Heart left ventricle (tissue), 16 donors: Measurements from ENCODE around the gene WDR88. TPM values are rescaled to one million over a fixed set of nuclear protein-coding genes. Genes with fewer than 3 reads are reported as not detected.
"Not testable (repeated sequence)": the region's sequence is repeated elsewhere in the genome, so short reads cannot be mapped to it uniquely, and the experiment has no call there.

Source experiments
- ATAC-seq, 4 donors: fragments of 200-7000 bp; cut with Tn5 transposase; one replicate each; pipeline ENCODE4 v1.9.1; 2020 to 2022; ENCODE audit warnings: moderate library complexity in 4 of 4, mild to moderate bottlenecking in 3 of 4, moderate number of reproducible peaks in 1 of 4
- DNase-seq, 5 donors: peaks; one replicate each; pipeline ENCODE4 v3.0.0-alpha.2; 2020
- H3K27ac ChIP-seq, 12 donors: fragments of 200-600 bp; sonication (generic) in 4 of 12; one replicate each; pipeline versions ENCODE4 v1.5.0 to v1.8.0; 2016 to 2022; ENCODE audit warnings: mild to moderate bottlenecking in 2 of 12
- H3K27me3 ChIP-seq, 9 donors: fragments of 200-600 bp; sonication (generic) in 2 of 9; one replicate each; pipeline versions ENCODE4 v1.5.1 to v1.8.0; 2016 to 2022; ENCODE audit warnings: mild to moderate bottlenecking in 3 of 9
- H3K36me3 ChIP-seq, 9 donors: fragments of 200-600 bp; sonication (generic) in 2 of 9; one replicate each; pipeline versions ENCODE4 v1.5.0 to v1.8.0; 2018 to 2022; ENCODE audit warnings: mild to moderate bottlenecking in 2 of 9
- H3K4me1 ChIP-seq, 12 donors: fragments of 200-600 bp; sonication (generic) in 4 of 12; one replicate each; pipeline versions ENCODE4 v1.5.0 to v1.8.0; 2016 to 2022; ENCODE audit warnings: mild to moderate bottlenecking in 3 of 12
- H3K4me3 ChIP-seq, 12 donors: fragments of 200-600 bp; sonication (generic) in 4 of 12; one replicate each; pipeline versions ENCODE4 v1.5.0 to v1.8.0; 2017 to 2022; ENCODE audit warnings: mild to moderate bottlenecking in 9 of 12, moderate library complexity in 4 of 12
- H3K9me3 ChIP-seq, 12 donors: fragments of 200-600 bp; sonication (generic) in 4 of 12; one replicate each; pipeline versions ENCODE4 v1.5.0 to v1.8.0; 2016 to 2022; ENCODE audit warnings: mild to moderate bottlenecking in 1 of 12
- POLR2A ChIP-seq, 2 donors: fragments of 450-650 bp; IDR thresholded peaks; one replicate each; pipeline ENCODE4 v1.6.1; 2017; ENCODE audit warnings: antibody characterized with exemption in 2 of 2, mild to moderate bottlenecking in 2 of 2, moderate library complexity in 2 of 2
- WGBS, 4 donors: extraction: QIAGEN DNeasy Blood & Tissue Kit in 2 of 4; methylation state at CpG; one replicate each; pipeline versions ENCODE4 v1.1.5 to v1.1.7; 2013 to 2018; 5-methylcytosine and 5-hydroxymethylcytosine counted together
- intact Hi-C, 10 donors: fragments of 100-400 bp; cut with DNase I; formaldehyde crosslinking; loops; one replicate each; pipeline versions ENCODE4 v1.11.1 to v1.14.2; 2022
- polyA plus RNA-seq, 2 donors: library from polyadenylated mRNA; stranded (reverse); fragments of 200-250 nt; gene quantifications; one replicate each; pipeline ENCODE4 v1.2.3, GENCODE V29; 2013
- total RNA-seq, 9 donors: library from RNA; depleted of rRNA in 2 of 9; stranded (reverse); fragments of >200 nt in 2 of 9; fragmentation: NEBNext Ultra II Directional in 3 of 9; extraction: Animal tissue kit (Norgen Biotek cat#: 25700) in 3 of 9; gene quantifications; one replicate each; pipeline versions ENCODE4 v1.1.0 to v1.2.4, GENCODE V29; 2016 to 2023
- TF ChIP-seq, protein P1 (sequence below), 12 donors: fragments of 200-600 bp; sonication (generic) in 4 of 12; IDR thresholded peaks; one replicate each; pipeline versions ENCODE4 v1.5.0 to v1.8.0; 2018 to 2022; ENCODE audit warnings: antibody characterized with exemption in 12 of 12, mild to moderate bottlenecking in 5 of 12
- donor health status: ischemic (EF 13 %, LVEDD 7.1; RV severe dilation, severe dysfunction).
- donor health status: healthy with polysubstance abuse.
- donor health status: DM: no; HTN: yes; CAD: no.
- donor health status: DM: no; HTN: no; CAD: no.
- donor health status: ischemic (EF 25% LVEDD 6.9; RV normal size, moderate dysfunction).
- donor health status: ischemic (EF 25% LVEDD 5.7; RV mildly dilated, moderate dysfunction).
- donor health status: healthy.
- donor health status: DM: yes; HTN: yes; CAD: no.
- donor health status: ischemic (EF 35%, LVEDD 5.7; RV mildly dilated, moderate dysfunction).
- donor health status: nonischemic (EF 11% LVEDD 7.7; RV severe dilation, severe dysfunction).
- donor health status: DM: yes; HTN: yes; CAD: no.
- donor health status: PGD.
- donor health status: ischemic (EF 29% LVEDD 5.4; RV normal size, mild dysfunction).
- donor health status: nonischemic (EF 23%, LVEDD 6.1; RV moderate dilation, normal function).

Gene WDR88
- total and polyA plus RNA-seq, 11 donors, result 0.16 TPM; not detected in 10

DNA sequence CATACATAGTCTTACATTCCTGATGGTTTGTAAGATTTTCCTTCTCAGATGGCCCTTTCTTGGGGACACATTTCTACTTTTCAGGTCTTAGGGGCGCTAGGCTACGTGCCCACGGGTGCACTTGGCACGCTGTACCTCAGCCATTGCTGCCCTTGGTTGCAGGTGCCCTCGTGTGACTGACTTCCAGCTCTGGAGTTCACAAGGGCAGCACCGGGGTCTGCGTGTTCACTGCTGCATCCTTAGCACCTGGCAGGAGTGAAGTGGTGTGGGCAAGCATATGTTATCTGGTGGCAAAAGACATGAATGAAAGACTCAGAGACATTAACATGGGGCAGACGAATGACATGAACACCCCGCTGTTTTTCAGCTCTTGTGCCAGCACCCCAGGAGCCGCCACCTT is 13.3 kb upstream of the WDR88 start:
- Histone ChIP-seq H3K9me3 (no peaks in the 10 kb centered on the region), H3K36me3 (peaks cover 0 to 94% (median 63%) of the 10 kb centered on the region in 9 donors), H3K4me1 (no peaks in the 10 kb centered on the region), H3K4me3 (no peak overlapping the region), H3K27me3 (no peaks in the 10 kb centered on the region), H3K27ac (no peak overlapping the region)
- intact Hi-C loops, result loop anchor here in 3 of 10 donors (2.0 to 10.0 kb wide), 3 partner anchors 144 to 524 kb away; partner anchors contain the start of genes FAAP24 (in 2 of the 3) and CEP89 (in 1 of the 3)
- 87 to 96% (median 94%) methylated on average over 10 of the region's 10 CpGs for WGBS, 4 donors
- TF ChIP-seq, protein P1, sequence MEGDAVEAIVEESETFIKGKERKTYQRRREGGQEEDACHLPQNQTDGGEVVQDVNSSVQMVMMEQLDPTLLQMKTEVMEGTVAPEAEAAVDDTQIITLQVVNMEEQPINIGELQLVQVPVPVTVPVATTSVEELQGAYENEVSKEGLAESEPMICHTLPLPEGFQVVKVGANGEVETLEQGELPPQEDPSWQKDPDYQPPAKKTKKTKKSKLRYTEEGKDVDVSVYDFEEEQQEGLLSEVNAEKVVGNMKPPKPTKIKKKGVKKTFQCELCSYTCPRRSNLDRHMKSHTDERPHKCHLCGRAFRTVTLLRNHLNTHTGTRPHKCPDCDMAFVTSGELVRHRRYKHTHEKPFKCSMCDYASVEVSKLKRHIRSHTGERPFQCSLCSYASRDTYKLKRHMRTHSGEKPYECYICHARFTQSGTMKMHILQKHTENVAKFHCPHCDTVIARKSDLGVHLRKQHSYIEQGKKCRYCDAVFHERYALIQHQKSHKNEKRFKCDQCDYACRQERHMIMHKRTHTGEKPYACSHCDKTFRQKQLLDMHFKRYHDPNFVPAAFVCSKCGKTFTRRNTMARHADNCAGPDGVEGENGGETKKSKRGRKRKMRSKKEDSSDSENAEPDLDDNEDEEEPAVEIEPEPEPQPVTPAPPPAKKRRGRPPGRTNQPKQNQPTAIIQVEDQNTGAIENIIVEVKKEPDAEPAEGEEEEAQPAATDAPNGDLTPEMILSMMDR (IDR thresholded peaks at IDR 0.05), result no peak
- TF ChIP-seq POLR2A (IDR thresholded peaks at IDR 0.05), result no peak
- DNase-seq (no peak), ATAC-seq (no peak)

DNA sequence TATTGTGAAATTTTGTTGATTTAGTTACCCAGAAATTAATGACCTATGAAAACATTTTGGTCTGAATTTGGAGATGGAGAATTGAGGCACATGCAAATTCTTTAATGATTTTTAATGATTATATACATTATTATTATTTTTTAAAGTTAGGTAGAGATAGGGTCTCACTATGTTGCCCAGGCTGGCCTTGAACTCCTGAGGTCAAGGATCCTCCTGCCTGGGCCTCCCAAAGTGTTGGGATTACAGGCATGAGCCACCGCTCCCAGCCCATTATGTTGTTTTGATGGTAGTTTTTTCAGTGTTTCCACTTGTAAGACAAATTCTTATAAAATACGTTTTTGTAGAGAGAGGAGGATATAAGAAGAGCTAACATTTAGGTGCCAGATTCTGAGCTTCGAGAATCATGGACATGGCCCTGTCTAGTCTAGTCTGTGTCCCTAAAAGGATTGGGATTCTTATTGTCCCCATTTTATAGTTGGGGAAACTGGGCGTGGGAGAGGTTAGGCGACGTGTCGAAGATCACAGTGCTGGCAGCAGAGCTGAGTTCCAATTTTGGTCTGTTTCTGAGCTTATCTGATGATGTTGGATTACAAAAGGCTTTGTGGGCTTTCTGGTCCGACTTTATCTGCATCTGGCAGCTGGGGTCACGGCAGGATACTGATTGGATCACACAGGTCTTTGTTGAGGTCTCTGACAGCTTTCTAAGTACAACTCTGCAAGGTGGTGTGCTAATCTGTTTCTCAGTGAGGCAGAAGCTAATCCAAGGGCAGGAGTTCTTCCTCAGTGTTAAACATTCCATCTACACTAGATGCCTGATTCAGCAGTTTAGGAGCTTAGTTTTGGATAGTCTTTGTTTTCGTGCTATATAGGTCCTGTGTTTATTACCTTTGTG is 7.5 kb upstream of the WDR88 start:
- Histone ChIP-seq H3K4me1 (peaks cover 0 to 5% (median 0%) of the 10 kb centered on the region in 12 donors), H3K9me3 (no peaks in the 10 kb centered on the region), H3K4me3 (no peak overlapping the region), H3K27ac (no peak overlapping the region), H3K27me3 (no peaks in the 10 kb centered on the region), H3K36me3 (peaks cover 0 to 95% (median 60%) of the 10 kb centered on the region in 9 donors)
- DNase-seq (no peak), ATAC-seq (no peak)
- intact Hi-C loops, result loop anchor here in 4 of 10 donors (5.0 to 10.0 kb wide), 4 partner anchors 58 to 150 kb away; partner anchors contain the start of genes CEP89 (in 1 of the 4) and FAAP24 (in 1 of the 4)
- WGBS, 4 donors, result 77 to 82% (median 80%) methylated on average over 10 of the region's 10 CpGs
- TF ChIP-seq POLR2A (IDR thresholded peaks at IDR 0.05), result no peak
- TF ChIP-seq, protein P1 (IDR thresholded peaks at IDR 0.05), result no peak

DNA sequence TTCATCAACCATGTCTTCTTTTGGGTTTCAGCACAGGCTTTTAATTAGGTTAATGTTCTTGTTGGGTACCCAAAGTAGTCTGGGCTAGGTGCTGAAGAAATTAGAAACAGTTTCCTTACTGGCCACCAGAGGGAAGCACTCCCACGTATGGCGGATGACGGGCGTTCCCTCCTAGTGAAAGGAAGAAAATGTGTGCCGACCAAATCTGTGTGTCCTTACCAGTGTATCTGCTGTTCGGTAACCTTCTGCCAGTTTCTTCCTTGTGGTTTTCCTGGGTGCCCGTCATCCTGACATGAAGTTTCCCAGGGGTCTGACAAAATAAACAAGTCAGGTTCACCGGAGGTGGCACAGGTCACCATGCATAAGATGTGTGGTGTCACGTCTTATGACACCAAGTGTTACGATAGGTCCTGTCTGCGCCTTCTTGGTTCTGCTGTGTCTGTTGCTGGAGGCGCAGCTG is 6.0 kb upstream of the WDR88 start:
- peaks cover 0 to 5% (median 0%) of the 10 kb centered on the region in 12 donors for H3K4me1 ChIP-seq
- no peak overlapping the region for H3K4me3 ChIP-seq
- peaks cover 0 to 100% (median 68%) of the 10 kb centered on the region in 9 donors for H3K36me3 ChIP-seq
- no peaks in the 10 kb centered on the region for H3K27me3 ChIP-seq
- ATAC-seq (peak; percentile 63 to 88 (median 83)), DNase-seq (peak in 4 of 5 donors; percentile 35 to 50 (median 43))
- TF ChIP-seq, protein P1 (IDR thresholded peaks at IDR 0.05), result peak; percentile 71 to 87 (median 82)
- no peak for TF ChIP-seq POLR2A (IDR thresholded peaks at IDR 0.05)
- no peaks in the 10 kb centered on the region for H3K9me3 ChIP-seq
- 37 to 41% (median 37%) methylated on average over 12 of the region's 12 CpGs for WGBS, 4 donors
- H3K27ac ChIP-seq, result no peak overlapping the region
- intact Hi-C loops, result loop anchor here in 4 of 10 donors (5.0 to 10.0 kb wide), 4 partner anchors 56 to 151 kb away; partner anchors contain the start of genes CEP89 (in 1 of the 4) and FAAP24 (in 1 of the 4)

DNA sequence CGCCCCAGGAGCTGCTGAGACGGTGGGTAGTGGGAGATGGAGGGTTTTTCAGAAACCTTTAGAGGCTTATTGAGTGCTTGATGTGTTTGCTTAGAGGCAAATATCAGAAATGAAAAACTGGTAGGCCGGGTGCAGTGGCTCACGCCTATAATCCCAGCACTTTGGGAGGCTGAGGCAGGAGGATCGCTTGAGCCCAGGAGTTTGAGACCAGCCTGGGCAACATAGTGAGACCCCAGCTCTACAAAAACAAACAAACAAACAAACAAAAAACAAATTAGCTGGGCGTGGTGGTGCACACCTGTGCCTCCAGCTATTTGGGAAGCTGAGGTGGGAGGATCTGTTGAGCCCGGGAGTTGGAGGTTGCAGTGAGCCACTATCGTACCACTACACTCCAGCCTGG is 5.2 kb upstream of the WDR88 start:
- not testable (repeated sequence) for H3K27me3 ChIP-seq, H3K4me3 ChIP-seq, ATAC-seq, H3K9me3 ChIP-seq, DNase-seq, H3K4me1 ChIP-seq, H3K27ac ChIP-seq
- 96 to 97% (median 96%) methylated on average over 8 of the region's 8 CpGs for WGBS, 4 donors
- intact Hi-C loops, result loop anchor here in 4 of 10 donors (5.0 to 10.0 kb wide), 4 partner anchors 56 to 152 kb away; partner anchors contain the start of genes CEP89 (in 1 of the 4) and FAAP24 (in 1 of the 4)
- peaks cover 0 to 99% (median 72%) of the 10 kb centered on the region in 9 donors for H3K36me3 ChIP-seq
